GM04503 (cell line): Measurements from ENCODE around the gene SNCB.

Experiments used
- DNase-seq: peaks from one replicate; pipeline ENCODE4 v3.0.0-alpha.2; 2012; ENCODE audit warnings: low read depth

The SNCB gene

DNA sequence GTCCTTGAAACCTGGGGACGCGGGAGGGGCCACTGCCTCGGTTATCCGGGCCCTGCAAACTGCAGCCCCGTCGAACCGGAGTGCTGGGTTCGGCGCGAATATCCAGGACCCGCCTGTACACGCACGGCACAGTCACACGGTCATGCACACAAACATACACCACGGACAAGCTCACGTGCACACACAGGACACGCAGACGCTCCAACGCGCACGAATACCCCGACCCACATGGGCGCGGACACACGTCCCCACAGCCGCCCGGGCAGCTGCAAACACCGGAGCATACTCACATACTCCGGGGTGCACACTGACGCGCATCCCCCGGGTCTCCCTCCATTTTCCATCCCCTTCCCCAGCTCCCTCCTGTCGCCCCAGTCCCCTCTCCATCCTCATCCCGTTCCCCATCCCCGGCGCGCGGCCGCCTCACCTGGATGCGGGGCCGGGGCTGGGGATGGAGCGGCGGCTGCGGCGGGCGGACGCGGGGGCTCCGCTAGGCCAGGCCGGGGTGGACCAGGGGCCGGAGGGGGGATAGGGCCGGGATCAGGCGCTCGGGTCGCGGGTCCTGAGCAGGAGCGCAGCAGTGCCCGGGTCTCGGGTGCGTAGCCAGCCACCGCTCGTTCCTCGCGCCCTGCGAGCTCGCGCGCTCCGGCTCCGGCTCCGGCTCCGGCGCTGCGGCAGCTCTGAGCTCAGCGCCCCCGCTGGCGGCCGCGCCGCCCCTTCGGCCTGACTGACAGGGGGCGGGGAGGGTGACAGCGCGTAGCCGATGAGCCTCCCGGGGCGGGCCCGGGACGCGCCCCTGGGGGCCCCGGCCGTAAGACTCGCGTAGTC lies at the start of gene SNCB, which contains the start of gene EIF4E1B:
Gene SNCB, minus strand, starts transcription at position 682 of the 828 bp plus-strand sequence. CDS start 880 bp downstream, outside the sequence.
Gene EIF4E1B, plus strand, starts transcription at position 823 of the 828 bp plus-strand sequence. CDS start 12,113 bp downstream, outside the sequence.
- DNase-seq, result no peak

DNA sequence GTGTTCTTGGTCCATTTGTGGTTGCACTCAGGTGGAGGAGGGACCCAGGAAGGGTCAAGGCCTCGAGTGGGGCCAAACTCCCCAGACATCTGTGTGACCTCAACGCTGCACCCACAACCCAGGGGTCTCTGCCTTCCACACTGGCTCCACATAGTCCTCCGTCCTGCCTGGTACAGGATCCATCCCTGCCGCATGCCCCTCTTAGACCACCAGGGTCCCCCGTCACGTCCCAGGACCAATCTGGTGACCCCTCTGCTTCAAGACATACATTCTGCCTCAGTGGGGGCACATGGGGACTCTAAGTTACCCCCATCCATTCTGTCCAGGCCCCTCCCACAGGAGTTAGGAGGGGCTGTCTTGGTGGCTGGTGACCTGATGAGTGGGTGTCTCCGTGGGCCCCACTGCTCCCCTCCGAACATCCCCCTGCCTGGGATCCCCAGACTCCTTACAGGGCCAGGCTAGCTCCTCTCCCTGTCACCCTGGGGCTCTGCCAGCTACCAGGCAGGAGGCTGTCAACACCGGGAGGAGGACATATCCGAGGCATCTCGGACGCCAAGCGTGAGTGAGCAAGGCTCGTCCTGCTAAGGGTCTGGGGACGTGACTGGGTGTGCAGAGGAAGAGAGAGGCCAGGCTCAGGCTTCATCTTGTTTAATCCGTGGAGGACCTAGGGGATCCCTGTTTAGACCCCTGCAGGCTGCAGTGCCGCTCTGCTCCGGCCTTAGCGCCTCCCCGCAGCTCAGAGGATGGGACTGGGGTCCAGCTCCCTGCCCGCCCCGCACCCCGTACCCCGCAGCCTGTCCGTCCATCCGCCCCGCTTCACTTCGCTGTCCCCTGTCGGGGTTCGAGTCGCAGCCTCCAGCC lies 49.3 kb upstream of the SNCB start:
- no peak for DNase-seq

- no peak for DNase-seq
Observed at GRCh38 chr5:176678584-176678983, 48.2 kb upstream of the SNCB start.

DNA sequence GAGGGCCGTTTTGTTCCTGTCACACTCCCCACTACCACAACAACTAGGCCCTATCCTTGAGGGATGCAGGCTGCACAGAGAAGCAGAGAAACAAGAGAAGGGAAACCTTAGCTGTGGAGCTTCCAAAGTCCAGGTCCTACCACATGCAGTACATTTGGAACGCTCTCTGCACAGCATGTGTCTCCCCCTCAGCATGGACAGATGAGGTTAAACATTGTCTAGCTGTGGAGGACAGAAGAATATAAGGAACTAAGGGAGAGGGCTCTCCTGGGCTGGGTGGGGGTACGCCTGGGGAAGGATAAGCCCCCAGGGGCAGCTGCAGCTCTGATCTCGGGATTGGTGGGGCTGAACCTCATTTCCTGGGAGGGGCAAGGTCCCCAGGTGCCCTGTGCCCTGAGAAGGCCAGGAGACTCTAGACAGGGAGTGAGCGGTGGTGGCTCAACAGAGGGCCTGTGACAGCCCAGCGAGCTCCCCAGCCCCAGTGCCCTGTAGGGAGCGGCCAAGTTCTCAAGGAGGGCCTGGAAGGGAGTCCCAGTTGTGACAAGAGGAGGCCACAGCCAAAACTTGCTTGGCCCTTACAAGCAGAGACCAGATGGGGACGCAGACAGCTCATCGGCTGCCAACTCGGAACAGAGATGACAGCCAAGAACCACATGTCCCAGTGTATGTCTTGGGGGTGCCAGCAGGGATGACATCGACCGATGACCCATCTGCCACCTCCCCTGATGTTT lies 47.0 kb upstream of the SNCB start:
- DNase-seq, result no peak

GRCh38 chr5:176676361-176676824 lies 46.1 kb upstream of the SNCB start:
- DNase-seq, result peak; percentile 34

GRCh38 chr5:176675676-176676360 lies 45.5 kb upstream of the SNCB start:
- no peak for DNase-seq

DNA sequence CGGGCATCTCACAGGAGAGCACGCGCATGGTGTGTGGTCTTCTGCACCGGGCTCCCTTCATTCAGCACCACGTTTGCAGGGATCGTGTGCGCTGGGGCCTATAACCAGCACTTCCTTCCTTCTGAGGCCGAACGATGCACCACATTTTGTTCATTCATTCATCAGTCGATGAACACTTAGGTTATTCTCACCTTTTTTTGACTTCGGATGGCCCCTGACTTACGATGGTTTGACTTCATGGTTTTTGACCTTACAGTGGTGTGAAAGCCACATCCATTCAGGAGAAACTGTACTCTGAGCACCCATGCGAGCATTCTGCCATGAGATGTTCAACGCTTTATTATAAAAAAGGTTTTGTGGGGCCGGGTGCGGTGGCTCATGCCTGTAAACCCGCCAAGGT lies 44.5 kb upstream of the SNCB start:
- DNase-seq, result no peak

- DNase-seq, result no peak
Observed at GRCh38 chr5:176673651-176674583, 43.6 kb upstream of the SNCB start.

DNA sequence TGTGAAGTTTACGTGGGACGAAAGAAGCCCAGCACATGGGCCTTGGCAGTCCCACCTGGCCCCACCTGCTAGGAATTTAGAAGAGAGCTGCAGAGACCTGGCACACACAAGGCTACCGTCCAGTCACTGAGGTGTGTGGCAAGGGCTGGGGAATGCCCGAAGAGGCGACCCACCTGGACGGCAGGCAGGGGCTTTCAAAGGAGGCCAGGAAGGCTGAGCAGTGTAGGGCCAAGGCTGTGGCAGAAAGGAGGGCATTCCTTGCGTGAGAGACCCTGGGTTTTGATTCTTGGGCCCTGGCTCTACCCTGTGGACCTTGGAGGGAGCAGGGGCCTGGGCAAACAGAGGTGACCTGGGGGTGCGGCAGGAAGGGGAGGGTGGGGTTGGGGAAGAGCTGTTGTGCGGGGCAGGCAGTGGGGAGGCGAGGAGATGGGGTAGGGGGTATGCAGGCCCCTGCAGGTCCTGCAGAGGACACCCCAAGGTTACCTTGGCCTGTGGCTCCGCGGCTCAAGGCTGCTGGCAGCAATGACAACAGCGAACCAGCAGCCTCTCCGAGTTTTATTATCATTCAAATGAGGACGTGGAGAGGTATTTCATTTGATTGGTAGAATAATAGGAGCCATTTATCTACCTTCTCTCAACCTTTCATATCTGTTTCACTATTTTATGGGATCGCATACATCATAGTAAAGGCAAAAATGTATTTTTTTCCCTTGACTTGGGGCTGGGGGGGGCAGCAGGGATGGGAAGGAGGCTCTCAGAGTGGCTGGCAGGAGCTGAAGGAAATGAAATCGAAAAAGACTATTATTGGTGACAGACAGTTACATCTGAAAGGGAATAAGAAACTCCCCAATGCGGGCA lies 41.8 kb upstream of the SNCB start:
- DNase-seq, result no peak

DNA sequence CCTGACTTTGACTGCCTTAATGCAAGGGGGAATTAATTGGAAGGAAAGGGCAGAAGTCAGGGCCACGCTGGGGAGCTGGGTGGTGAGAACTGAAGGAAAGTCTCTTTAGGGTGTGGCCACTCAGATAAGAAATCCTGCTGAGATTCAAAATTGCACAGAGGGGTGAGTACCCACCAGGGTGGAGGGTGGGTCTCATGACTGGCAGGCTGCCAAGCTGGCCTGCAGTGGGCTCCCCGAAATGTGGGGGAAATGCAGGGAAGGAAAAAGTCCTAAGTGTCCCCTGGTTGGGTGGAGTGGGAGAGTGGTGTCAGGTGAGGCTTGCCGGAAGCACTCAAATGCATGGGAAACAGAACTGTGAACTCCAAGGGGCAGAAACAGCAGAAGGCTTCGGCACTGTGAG lies 41.1 kb upstream of the SNCB start:
- DNase-seq, result no peak

DNA sequence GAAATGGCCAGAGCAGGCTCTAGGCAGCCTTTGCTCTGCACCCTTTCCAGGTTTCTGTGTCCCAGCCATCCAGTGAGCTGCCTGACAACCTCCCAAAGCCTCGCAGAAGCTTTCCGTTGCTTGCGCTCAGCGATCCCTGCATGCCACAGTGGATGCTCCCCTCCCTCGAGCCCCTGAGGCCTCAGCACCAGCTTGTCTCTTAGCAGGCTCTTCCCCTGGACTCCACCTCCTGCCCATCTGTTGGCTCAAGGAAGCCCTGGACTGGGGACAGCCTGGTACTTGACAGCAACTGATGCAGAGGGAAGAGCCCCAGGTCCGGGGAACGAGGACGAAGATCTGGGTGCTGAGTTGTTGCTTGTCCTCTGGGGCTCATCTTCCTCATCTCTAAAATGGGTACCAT lies 40.1 kb upstream of the SNCB start:
- no peak for DNase-seq

DNA sequence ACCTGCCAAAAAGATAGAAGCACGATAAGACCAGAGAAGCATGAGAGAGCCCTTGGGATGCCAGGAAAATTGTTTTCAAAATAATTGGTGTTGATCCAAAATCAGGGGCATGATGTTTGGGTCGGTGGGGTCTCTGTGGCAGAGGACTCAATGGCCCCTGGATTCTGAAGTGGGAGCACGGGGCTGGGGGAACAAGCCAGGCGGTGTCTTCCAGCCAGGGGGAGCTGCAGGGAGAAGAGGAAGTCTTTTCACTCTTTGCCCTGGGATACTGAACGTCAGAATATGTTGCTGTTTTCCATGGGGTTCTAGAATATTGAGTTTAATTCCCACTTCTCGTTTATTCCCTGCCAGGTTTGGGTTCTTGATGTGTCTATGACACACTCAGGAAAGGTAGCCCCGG lies 37.3 kb upstream of the SNCB start:
- no peak for DNase-seq

DNA sequence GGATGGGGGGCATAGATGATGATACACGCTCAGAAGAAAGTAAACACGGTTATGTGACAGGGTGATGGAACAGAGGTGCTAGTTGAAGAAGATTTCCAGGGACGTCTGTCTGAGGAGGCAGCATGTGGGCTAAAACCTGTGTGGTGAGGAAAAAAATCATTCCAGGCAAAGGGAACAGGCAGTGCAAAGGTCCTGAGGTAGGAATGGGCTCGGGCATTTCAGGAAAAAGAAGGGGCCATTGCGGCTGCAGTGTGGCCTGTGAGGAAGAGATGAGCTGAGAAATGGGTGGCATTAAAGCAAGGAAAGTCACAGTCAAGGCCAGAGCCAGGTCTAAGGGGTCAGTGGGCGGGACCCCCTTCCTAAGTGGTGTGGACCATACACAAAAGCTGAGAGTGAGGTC lies 35.2 kb upstream of the SNCB start:
- no peak for DNase-seq

GRCh38 chr5:176664886-176665285 lies 34.6 kb upstream of the SNCB start:
- DNase-seq, result no peak

- DNase-seq, result no peak
Observed at GRCh38 chr5:176664479-176664878, 34.1 kb upstream of the SNCB start.

- no peak for DNase-seq
Observed at GRCh38 chr5:176663566-176663965, 33.2 kb upstream of the SNCB start.

- DNase-seq, result no peak
Observed at GRCh38 chr5:176662371-176663333, 32.3 kb upstream of the SNCB start.

DNA sequence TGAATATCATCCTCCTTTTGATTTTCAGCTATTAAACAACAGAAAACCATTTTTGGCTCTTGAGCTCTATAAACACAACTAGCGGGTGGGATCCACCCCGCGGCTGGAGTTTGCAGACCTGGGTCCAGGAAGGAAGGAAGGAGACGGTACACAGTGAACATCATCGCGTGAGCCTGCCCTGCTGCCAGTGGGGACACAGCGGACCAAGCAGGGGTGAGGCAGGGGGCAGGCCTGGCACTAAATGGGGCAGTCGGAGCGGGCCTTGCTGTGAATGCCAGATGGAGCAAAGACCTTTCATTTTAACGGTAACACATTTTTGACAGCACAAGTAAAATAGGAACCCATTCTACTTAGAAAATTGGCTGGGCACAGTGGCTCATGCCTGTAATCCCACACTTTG lies 31.3 kb upstream of the SNCB start:
- DNase-seq, result no peak
